HG03135 (cell line): ENCODE data around the gene ZAP70.

ENCODE experiments used
- ATAC-seq: cut with Tn5 transposase; IDR thresholded peaks from one replicate; pipeline ENCODE4 v1.9.1; 2021; ENCODE audit warnings: mild to moderate bottlenecking, moderate library complexity; ENCODE audit not compliant: unreplicated experiment

Gene ZAP70

GRCh38 chr2:97732436-97733340 is 19.3 kb downstream of the ZAP70 start:
- no peak for ATAC-seq

GRCh38 chr2:97733341-97734035 is 20.1 kb downstream of the ZAP70 start:
- ATAC-seq: no peak

- ATAC-seq: no peak
Observed at GRCh38 chr2:97734061-97735051, 21.0 kb downstream of the ZAP70 start.

- ATAC-seq: no peak
Observed at GRCh38 chr2:97735161-97735561, 21.8 kb downstream of the ZAP70 start.

- ATAC-seq: no peak
Observed at GRCh38 chr2:97736185-97736584, 22.8 kb downstream of the ZAP70 start.

GRCh38 chr2:97736608-97737330 is 23.4 kb downstream of the ZAP70 start:
- ATAC-seq: no peak

- ATAC-seq: no peak
Observed at GRCh38 chr2:97737421-97738178, 24.2 kb downstream of the ZAP70 start.

GRCh38 chr2:97738179-97739019 is 25.0 kb downstream of the ZAP70 start:
- no peak for ATAC-seq

GRCh38 chr2:97739020-97739892 is 25.9 kb downstream of the ZAP70 start:
- ATAC-seq: no peak

- no peak for ATAC-seq
Observed at GRCh38 chr2:97739893-97740245, 26.5 kb downstream of the ZAP70 start.

- ATAC-seq: no peak
Observed at GRCh38 chr2:97740590-97741182, 27.3 kb downstream of the ZAP70 start.

GRCh38 chr2:97741251-97741650 is 27.9 kb downstream of the ZAP70 start:
- ATAC-seq: no peak

- no peak for ATAC-seq
Observed at GRCh38 chr2:97741686-97742085, 28.3 kb downstream of the ZAP70 start.

- ATAC-seq: no peak
Observed at GRCh38 chr2:97742381-97742847, 29.0 kb downstream of the ZAP70 start.

- ATAC-seq: no peak
Observed at GRCh38 chr2:97743913-97744312, 30.5 kb downstream of the ZAP70 start.

- no peak for ATAC-seq
Observed at GRCh38 chr2:97745474-97746174, 32.2 kb downstream of the ZAP70 start.

- no peak for ATAC-seq
Observed at GRCh38 chr2:97747285-97747684, 33.9 kb downstream of the ZAP70 start.
